Thyroid gland (tissue), 4 donors: ENCODE measurements around the gene SEC14L3.

Experiments
- POLR2A ChIP-seq, 2 donors: fragments of 450-650 bp; IDR thresholded peaks; one replicate each; pipeline ENCODE4 v1.6.1; 2017; ENCODE audit warnings: antibody characterized with exemption in 2 of 2, mild to moderate bottlenecking in 2 of 2, moderate library complexity in 1 of 2
- TF ChIP-seq, protein P1 (sequence below), 6 experiments: fragments of 200-600 bp in 3 of 6; fragments of 450-650 bp in 3 of 6; sonication (generic) in 3 of 6; IDR thresholded peaks; one replicate each; pipeline ENCODE4 v1.5.1; 2016 to 2019; ENCODE audit warnings: antibody characterized with exemption in 6 of 6, mild to moderate bottlenecking in 2 of 6, inconsistent platforms in 1 of 6, moderate library complexity in 1 of 6

DNA sequence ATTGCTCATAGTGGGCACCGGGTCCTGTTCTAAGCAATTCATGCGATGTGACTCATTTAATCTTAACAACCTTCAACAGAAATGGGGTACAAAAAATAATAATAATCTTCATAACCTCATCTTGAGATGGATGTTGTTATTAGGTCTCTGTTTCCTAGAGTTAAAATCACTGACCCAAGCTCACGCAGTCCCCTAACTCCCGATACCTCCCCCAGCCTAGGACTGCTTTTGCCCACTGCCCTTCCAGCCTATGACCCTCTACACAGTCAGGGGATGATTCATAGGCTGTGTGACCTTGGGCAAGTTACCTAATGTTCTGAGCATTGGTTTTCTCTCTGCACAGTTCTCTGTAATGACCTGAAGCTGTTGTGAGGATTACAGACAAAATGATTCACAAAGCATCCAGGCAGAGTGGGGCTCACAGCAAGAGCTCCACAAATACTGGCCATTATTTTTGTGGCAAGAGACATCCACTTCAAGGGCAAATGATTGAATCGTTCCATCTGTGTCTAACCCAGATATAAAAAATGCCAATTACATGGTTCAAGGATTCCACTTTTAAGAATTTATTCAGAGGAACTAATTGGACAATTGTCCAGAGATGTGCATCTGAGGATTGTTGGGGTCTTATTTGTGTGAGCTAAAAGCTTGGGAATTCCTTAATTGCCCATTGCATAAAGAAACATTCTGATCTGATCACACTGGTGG lies 26.2 kb downstream of the SEC14L3 start:
- TF ChIP-seq, protein P1, sequence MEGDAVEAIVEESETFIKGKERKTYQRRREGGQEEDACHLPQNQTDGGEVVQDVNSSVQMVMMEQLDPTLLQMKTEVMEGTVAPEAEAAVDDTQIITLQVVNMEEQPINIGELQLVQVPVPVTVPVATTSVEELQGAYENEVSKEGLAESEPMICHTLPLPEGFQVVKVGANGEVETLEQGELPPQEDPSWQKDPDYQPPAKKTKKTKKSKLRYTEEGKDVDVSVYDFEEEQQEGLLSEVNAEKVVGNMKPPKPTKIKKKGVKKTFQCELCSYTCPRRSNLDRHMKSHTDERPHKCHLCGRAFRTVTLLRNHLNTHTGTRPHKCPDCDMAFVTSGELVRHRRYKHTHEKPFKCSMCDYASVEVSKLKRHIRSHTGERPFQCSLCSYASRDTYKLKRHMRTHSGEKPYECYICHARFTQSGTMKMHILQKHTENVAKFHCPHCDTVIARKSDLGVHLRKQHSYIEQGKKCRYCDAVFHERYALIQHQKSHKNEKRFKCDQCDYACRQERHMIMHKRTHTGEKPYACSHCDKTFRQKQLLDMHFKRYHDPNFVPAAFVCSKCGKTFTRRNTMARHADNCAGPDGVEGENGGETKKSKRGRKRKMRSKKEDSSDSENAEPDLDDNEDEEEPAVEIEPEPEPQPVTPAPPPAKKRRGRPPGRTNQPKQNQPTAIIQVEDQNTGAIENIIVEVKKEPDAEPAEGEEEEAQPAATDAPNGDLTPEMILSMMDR (IDR thresholded peaks at IDR 0.05), result peak in 1 of 6 experiments; percentile 3
- TF ChIP-seq POLR2A (IDR thresholded peaks at IDR 0.05), result no peak
